Fibroblast of gingiva (primary cell): ENCODE results near the gene USP1.

Experiments used
- DNase-seq: peaks from one replicate; pipeline ENCODE4 v3.0.0-alpha.2; 2011; ENCODE audit warnings: low read depth

USP1 gene

DNA sequence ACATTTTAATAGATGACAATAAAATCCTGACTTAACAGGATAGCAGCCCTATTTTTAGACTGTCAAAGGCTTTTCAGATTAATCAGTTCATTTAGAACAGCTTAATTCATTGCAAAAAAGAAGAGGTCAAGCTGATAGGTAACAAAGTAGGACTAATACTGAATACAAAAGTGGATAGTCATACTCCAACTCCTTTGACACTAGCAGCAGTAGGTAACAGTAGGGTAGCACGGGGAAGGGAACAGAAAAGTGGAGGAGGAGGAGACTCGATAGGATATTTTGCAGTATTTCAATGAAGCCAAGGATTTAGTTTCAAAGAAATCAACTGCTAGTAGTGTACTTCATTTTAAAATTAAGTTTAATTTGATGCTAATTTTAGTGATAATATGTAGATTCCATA lies 51.1 kb downstream of the USP1 start:
- DNase-seq, result no peak

DNA sequence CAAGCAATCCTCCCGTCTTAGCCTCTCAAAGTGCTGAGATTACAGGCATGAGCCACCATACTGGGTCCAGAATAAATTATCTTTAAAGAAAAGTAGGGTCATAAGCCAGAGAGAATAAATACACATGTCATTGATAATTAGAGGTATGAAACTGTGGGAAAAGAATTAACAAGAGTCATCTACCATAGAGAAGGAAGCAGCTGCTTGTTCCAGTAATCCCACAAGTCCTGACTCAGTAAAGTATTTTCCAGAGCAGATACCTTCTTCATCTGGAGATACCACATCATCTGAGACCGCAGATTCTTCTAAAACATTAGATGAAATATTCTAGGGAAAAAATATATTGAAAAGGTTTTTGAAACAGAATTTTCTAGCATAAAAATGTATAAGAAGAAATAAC lies 55.7 kb downstream of the USP1 start:
- DNase-seq, result no peak

DNA sequence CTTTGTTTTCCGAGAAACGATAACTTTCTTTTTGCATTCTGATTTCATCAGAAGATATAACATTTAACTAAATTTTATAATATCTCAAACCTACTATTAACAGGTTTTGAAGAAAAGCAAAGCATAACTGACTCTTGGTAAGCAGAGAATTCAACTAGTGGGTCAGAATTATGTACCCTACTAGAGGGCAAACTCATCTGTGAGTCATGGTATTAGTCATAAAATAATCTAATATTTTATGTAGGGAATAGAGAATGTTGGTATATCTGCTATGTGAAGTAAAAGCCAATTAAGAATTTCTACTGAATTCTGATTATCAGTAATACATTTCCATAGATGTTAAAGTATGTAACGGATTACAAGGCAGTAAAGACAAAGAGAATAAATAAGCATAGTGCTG lies 56.8 kb downstream of the USP1 start:
- no peak for DNase-seq

DNA sequence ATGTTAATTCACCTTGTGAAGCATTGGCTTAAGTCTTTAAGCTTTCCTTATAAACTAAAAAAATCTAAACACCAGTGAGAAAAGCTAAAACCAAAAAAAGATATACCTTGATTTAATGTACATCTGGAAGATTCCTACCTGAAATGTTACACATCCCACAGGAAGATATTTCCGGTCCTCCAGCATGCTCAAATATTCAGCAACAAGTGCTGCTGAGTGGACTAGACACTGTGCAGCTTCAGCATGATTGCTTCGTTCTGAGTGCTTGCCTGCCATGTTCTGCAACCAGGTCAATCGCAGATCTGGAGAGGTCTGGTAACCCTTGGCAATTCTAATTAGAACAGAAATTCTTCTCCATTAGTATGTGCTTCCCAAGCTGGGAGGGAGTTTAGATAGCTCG lies 57.3 kb downstream of the USP1 start:
- DNase-seq, result no peak

DNA sequence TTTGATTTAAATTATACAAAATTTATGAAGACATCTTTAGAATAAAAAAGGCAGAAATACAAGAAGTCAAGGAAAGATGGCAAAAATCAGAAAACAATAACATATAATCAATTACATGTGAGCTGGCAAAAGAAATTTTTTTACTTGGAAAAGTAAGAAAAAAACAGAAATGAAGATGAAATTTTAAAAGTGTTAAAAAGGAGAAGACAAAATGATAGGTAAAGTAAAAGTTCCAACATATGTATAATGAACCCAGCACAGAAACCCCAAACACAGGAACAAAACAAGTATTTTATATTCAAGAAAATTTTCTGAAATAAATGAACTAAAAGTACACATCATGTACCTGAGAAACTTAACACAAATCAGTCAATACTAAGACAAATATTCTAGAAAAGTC lies 63.4 kb downstream of the USP1 start:
- no peak for DNase-seq
